ENCODE results near the gene TMPRSS4.

DNA sequence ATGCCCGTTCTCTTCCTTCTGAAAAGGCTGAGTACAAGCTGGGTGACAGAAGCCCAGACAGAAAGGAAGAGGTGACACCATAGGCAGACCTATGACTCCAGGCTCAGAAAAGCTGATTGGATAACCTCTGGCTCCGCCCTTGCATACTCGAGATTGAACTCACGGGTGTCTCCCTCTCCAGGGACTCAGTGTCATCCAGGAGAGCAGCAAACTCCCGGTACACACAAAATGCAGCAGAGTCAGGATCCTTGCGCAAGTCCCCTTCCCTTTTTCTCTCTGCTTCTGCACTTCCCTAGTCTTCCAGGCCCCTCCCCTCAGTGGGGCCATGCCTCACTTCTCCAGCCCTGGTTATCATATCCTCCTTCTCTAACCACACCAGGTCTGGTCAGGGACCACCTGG lies 65.9 kb downstream of the TMPRSS4 start:
- TF ChIP-seq EZH2 (IDR thresholded peaks at IDR 0.05; ENCODE audit: low read length, unreplicated experiment) (no peak), CTCF (conservative IDR thresholded peaks at IDR 0.05; ENCODE audit: low read depth, low read length) (no peak), EZH2phosphoT487 (IDR thresholded peaks at IDR 0.05; ENCODE audit: borderline replicate concordance, low read length) (no peak)

Data from PC-3 (cell line).